ENCODE results near the gene TSPAN17. TPM values are rescaled to one million over a fixed set of nuclear protein-coding genes. Genes with fewer than 3 reads are reported as not detected.

The TSPAN17 gene
- total and polyA plus RNA-seq, 9 of the 15 experiments (the other 6 are each of a cell fraction or from before 2014, with no cell fraction given): 0.73 to 58.3 (median 34.5) TPM

DNA sequence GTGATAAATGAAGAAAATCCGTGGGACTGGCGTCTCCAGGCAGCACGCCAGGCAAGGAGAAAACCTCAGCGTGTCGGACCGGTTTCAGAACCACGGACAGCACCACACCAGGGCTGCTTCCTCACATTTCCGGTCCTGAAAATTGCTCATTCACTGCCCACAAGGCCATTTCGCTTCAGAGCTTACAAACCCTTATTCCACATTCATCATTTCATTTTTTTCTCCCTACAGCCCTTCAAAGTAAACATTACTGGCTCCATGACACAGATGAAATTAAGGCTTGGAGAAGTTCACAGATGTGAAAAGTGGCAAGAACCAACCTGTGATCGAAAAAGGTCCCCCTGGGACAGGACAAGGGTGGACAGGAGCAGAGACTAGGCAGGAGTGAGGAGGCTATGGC, 35.8 kb upstream of the TSPAN17 start (continued):
- TF ChIP-seq, protein P1, sequence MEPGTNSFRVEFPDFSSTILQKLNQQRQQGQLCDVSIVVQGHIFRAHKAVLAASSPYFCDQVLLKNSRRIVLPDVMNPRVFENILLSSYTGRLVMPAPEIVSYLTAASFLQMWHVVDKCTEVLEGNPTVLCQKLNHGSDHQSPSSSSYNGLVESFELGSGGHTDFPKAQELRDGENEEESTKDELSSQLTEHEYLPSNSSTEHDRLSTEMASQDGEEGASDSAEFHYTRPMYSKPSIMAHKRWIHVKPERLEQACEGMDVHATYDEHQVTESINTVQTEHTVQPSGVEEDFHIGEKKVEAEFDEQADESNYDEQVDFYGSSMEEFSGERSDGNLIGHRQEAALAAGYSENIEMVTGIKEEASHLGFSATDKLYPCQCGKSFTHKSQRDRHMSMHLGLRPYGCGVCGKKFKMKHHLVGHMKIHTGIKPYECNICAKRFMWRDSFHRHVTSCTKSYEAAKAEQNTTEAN (CRISPR knock-in tag; IDR thresholded peaks at IDR 0.05): no peak
- TF ChIP-seq SIRT6 (IDR thresholded peaks at IDR 0.05; ENCODE audit: low read depth, low read length): no peak
- peak in 1 of 2 experiments; percentile 86; a peak in 2 of 4 replicates for TF ChIP-seq RCOR1 (IDR thresholded peaks at IDR 0.05; ENCODE audit: borderline replicate concordance in 1 of 2, low read depth in 2 of 2, low read length in 2 of 2)
- no peak for TF ChIP-seq SLC30A9 (CRISPR knock-in tag; IDR thresholded peaks at IDR 0.05)
- TF ChIP-seq, protein P2, sequence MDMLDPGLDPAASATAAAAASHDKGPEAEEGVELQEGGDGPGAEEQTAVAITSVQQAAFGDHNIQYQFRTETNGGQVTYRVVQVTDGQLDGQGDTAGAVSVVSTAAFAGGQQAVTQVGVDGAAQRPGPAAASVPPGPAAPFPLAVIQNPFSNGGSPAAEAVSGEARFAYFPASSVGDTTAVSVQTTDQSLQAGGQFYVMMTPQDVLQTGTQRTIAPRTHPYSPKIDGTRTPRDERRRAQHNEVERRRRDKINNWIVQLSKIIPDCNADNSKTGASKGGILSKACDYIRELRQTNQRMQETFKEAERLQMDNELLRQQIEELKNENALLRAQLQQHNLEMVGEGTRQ (CRISPR knock-in tag; IDR thresholded peaks at IDR 0.05): no peak
- no peak for TF ChIP-seq FOXP1 (CRISPR knock-in tag; IDR thresholded peaks at IDR 0.05)
- TF ChIP-seq EHMT2 (IDR thresholded peaks at IDR 0.05): peak; percentile 98
- no peak for TF ChIP-seq ZBTB8A (IDR thresholded peaks at IDR 0.05; ENCODE audit: partially characterized antibody)
- no peak for TF ChIP-seq GTF2E2 (tag; IDR thresholded peaks at IDR 0.05)
- TF ChIP-seq, protein P3, sequence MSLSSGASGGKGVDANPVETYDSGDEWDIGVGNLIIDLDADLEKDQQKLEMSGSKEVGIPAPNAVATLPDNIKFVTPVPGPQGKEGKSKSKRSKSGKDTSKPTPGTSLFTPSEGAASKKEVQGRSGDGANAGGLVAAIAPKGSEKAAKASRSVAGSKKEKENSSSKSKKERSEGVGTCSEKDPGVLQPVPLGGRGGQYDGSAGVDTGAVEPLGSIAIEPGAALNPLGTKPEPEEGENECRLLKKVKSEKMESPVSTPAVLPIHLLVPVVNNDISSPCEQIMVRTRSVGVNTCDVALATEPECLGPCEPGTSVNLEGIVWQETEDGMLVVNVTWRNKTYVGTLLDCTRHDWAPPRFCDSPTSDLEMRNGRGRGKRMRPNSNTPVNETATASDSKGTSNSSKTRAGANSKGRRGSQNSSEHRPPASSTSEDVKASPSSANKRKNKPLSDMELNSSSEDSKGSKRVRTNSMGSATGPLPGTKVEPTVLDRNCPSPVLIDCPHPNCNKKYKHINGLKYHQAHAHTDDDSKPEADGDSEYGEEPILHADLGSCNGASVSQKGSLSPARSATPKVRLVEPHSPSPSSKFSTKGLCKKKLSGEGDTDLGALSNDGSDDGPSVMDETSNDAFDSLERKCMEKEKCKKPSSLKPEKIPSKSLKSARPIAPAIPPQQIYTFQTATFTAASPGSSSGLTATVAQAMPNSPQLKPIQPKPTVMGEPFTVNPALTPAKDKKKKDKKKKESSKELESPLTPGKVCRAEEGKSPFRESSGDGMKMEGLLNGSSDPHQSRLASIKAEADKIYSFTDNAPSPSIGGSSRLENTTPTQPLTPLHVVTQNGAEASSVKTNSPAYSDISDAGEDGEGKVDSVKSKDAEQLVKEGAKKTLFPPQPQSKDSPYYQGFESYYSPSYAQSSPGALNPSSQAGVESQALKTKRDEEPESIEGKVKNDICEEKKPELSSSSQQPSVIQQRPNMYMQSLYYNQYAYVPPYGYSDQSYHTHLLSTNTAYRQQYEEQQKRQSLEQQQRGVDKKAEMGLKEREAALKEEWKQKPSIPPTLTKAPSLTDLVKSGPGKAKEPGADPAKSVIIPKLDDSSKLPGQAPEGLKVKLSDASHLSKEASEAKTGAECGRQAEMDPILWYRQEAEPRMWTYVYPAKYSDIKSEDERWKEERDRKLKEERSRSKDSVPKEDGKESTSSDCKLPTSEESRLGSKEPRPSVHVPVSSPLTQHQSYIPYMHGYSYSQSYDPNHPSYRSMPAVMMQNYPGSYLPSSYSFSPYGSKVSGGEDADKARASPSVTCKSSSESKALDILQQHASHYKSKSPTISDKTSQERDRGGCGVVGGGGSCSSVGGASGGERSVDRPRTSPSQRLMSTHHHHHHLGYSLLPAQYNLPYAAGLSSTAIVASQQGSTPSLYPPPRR (CRISPR knock-in tag; IDR thresholded peaks at IDR 0.05; ENCODE audit: borderline replicate concordance): peak; percentile 65; the same call in 1 of the 2 replicates
- TF ChIP-seq, protein P4, sequence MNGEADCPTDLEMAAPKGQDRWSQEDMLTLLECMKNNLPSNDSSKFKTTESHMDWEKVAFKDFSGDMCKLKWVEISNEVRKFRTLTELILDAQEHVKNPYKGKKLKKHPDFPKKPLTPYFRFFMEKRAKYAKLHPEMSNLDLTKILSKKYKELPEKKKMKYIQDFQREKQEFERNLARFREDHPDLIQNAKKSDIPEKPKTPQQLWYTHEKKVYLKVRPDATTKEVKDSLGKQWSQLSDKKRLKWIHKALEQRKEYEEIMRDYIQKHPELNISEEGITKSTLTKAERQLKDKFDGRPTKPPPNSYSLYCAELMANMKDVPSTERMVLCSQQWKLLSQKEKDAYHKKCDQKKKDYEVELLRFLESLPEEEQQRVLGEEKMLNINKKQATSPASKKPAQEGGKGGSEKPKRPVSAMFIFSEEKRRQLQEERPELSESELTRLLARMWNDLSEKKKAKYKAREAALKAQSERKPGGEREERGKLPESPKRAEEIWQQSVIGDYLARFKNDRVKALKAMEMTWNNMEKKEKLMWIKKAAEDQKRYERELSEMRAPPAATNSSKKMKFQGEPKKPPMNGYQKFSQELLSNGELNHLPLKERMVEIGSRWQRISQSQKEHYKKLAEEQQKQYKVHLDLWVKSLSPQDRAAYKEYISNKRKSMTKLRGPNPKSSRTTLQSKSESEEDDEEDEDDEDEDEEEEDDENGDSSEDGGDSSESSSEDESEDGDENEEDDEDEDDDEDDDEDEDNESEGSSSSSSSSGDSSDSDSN (IDR thresholded peaks at IDR 0.05; ENCODE audit: borderline replicate concordance in 1 of 2, low read depth in 2 of 2, low read length in 2 of 2): 0 out of 4 replicates have a peak, but pooled peaks of 1 of the 2 experiments have one; percentile 26
- peak; percentile 83 for TF ChIP-seq MXI1 (IDR thresholded peaks at IDR 0.05; ENCODE audit: low read depth, low read length)
- 0 out of 2 replicates have a peak, but pooled peaks have one; percentile 49 for TF ChIP-seq ZNF589 (CRISPR knock-in tag; IDR thresholded peaks at IDR 0.05; ENCODE audit: low read depth)
- TF ChIP-seq ZNF707 (CRISPR knock-in tag; conservative IDR thresholded peaks at IDR 0.05): no peak
- TF ChIP-seq MYBL2 (IDR thresholded peaks at IDR 0.05; ENCODE audit: low read depth): no peak
- no peak for TF ChIP-seq MYBL2 (CRISPR knock-in tag; IDR thresholded peaks at IDR 0.05; ENCODE audit: borderline replicate concordance)
- TF ChIP-seq, protein P5, sequence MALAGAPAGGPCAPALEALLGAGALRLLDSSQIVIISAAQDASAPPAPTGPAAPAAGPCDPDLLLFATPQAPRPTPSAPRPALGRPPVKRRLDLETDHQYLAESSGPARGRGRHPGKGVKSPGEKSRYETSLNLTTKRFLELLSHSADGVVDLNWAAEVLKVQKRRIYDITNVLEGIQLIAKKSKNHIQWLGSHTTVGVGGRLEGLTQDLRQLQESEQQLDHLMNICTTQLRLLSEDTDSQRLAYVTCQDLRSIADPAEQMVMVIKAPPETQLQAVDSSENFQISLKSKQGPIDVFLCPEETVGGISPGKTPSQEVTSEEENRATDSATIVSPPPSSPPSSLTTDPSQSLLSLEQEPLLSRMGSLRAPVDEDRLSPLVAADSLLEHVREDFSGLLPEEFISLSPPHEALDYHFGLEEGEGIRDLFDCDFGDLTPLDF (CRISPR knock-in tag; IDR thresholded peaks at IDR 0.05): 0 out of 2 replicates have a peak, but pooled peaks have one; percentile 28
